ENCODE data around the gene KLHL29. TPM values are rescaled to one million over a fixed set of nuclear protein-coding genes. Genes with fewer than 3 reads are reported as not detected.

The KLHL29 gene
- total and polyA plus RNA-seq, 10 of the 15 experiments (the other 5 are each of a cell fraction or from before 2014, with no cell fraction given) = 1.4 to 19.5 (median 6.1) TPM

- FAIRE-seq = no peak
- TF ChIP-seq ZBED1 (IDR thresholded peaks at IDR 0.05; ENCODE audit: borderline replicate concordance) (no peak), GATAD2B (conservative IDR thresholded peaks at IDR 0.05; ENCODE audit: low read depth) (no peak), SKIL (IDR thresholded peaks at IDR 0.05; ENCODE audit: low read depth, poor library complexity, severe bottlenecking) (no peak), ZZZ3 (IDR thresholded peaks at IDR 0.05; ENCODE audit: control insufficient read depth, insufficient read length, low read depth) (no peak), ZNF24 (IDR thresholded peaks at IDR 0.05) (no peak), PBX3 (IDR thresholded peaks at IDR 0.05; ENCODE audit: insufficient replicate concordance, low read depth, low read length) (no peak), BMI1 (IDR thresholded peaks at IDR 0.05; ENCODE audit: borderline replicate concordance) (no peak), PKNOX1 (IDR thresholded peaks at IDR 0.05) (no peak), PRDM15 (CRISPR knock-in tag; IDR thresholded peaks at IDR 0.05) (no peak), SMAD5 (IDR thresholded peaks at IDR 0.05; ENCODE audit: low read depth) (no peak), EZH2 (IDR thresholded peaks at IDR 0.05; ENCODE audit: borderline replicate concordance, control insufficient read depth, low read depth, low read length) (no peak)
Measured at GRCh38 chr2:23542230-23542789, 157.3 kb downstream of the KLHL29 start.

More at GRCh38 chr2:23542230-23542789, 157.3 kb downstream of the KLHL29 start:
- ATAC-seq = no peak
- BruUV-seq (replicated peaks) = no TSS peak
- CTCF ChIA-PET = interaction anchor here (0.7 kb wide), 1 partner anchor 16 kb away, joined by 3 read pairs; no protein-coding TSS in a partner anchor
- no peak for DNase-seq (ENCODE audit: low read depth, low spot score)
- Histone ChIP-seq H3K4me1 (ENCODE audit: control insufficient read depth, insufficient read depth, low read length) (no peaks in the 10 kb centered on the region), H4K20me1 (ENCODE audit: control insufficient read depth, insufficient read depth) (no peaks in the 10 kb centered on the region; the same call in 1 of the 2 replicates), H3K27ac (ENCODE audit: control insufficient read depth, insufficient read depth) (no peak overlapping the region), H3K36me3 (ENCODE audit: control insufficient read depth in 2 of 2, insufficient read depth in 2 of 2, low read length in 1 of 2) (peaks cover 0 to 5% of the 10 kb centered on the region in 2 experiments; a peak in 2 of 4 replicates), H2AFZ (ENCODE audit: control insufficient read depth, low read depth, low read length) (no peak overlapping the region), H3K4me2 (ENCODE audit: control insufficient read depth, insufficient read depth) (no peak overlapping the region), H3K9me3 (replicated peaks; ENCODE audit: control insufficient read depth, insufficient read depth, low read length) (no peaks in the 10 kb centered on the region), H3K27me3 (replicated peaks in 1 of 2; ENCODE audit: control insufficient read depth in 2 of 2, insufficient read depth in 2 of 2, low read length in 1 of 2) (no peaks in the 10 kb centered on the region), H3K79me2 (ENCODE audit: control insufficient read depth, insufficient read depth, low read length) (no peaks in the 10 kb centered on the region), H3K4me3 (no peak overlapping the region), H3K9ac (ENCODE audit: control insufficient read depth, insufficient read depth, low read length) (no peak overlapping the region)
- 68% methylated on average over 6 of the region's 6 CpGs for WGBS (ENCODE audit: insufficient coverage, insufficient replicate concordance, low lambda C conversion rate, missing lambda C conversion rate)
- intact Hi-C loops (cut with micrococcal nuclease; ENCODE audit: unreplicated experiment) = no loop called here
- POLR2A ChIA-PET = no interaction called here
- SMC1A ChIA-PET (ENCODE audit: uncharacterized antibody, unreplicated experiment) = no interaction called here
- RAD21 ChIA-PET (ENCODE audit: unreplicated experiment) = no interaction called here
- in situ Hi-C loops (cut with MboI) = no loop called here
